GM19351 (cell line): ENCODE data around the gene APOL5.
"Not testable (repeated sequence)": the region's sequence is repeated elsewhere in the genome, so short reads cannot be mapped to it uniquely, and the experiment has no call there.

ENCODE experiments used
- ATAC-seq: cut with Tn5 transposase; IDR thresholded peaks from one replicate; pipeline ENCODE4 v1.9.1; 2021; ENCODE audit warnings: mild to moderate bottlenecking, moderate library complexity; ENCODE audit not compliant: unreplicated experiment

The APOL5 gene

DNA sequence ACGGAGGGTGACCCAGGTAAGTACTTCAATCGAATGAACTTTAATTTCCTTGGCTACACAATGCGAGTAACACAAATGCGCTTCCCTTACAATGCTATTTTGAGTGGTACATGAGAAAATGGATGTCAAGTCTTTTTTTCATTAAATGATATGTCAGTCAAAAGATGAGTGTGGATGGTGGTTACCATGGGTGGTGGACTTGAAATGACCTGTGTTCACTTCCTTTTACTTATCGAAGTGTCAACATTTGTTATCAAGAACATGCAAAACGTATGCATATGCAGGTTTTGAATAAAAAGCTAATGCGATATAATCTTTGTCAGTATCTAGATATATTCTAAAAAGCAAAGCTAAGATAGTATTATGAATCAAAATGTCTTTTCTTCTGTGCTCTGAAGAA, 8.8 kb upstream of the APOL5 start:
- no peak for ATAC-seq

DNA sequence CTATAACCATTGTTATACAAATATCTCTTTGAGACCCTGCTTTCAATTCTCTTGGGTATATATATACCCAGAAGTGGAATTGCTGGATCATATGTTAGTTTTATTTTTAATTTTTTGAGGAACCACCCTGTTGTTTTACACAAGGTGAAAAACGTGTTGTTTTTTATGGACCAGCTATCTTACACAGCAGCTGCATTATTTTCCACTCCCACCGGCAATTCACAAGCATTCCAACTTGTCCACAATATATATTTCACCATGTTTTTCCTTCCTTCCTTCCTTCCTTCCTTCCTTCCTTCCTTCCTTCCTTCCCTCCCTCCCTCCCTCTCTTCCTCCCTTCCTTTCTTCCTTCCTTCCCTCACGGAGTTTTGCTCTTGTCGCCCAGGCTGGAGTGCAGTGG, 6.3 kb upstream of the APOL5 start:
- ATAC-seq: no peak

DNA sequence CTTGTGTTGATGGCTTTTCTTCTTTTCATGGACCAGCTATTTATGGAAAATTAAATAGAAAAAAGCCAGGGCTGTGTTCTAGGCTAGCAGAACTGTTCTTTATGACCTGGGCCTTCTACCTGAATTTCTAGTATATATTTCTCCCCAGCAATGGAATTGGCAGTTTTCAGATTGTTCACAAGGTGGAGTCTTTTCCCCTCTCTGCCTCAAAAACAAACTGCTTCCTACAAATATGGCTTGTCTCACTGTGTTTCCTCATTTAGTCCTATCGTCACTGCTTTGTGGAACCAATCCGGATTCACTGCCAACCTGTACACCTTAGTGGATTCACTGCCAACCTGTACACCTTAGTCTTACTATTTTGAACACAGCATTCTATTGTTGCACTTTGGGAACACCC, 5.0 kb upstream of the APOL5 start:
- no peak for ATAC-seq

DNA sequence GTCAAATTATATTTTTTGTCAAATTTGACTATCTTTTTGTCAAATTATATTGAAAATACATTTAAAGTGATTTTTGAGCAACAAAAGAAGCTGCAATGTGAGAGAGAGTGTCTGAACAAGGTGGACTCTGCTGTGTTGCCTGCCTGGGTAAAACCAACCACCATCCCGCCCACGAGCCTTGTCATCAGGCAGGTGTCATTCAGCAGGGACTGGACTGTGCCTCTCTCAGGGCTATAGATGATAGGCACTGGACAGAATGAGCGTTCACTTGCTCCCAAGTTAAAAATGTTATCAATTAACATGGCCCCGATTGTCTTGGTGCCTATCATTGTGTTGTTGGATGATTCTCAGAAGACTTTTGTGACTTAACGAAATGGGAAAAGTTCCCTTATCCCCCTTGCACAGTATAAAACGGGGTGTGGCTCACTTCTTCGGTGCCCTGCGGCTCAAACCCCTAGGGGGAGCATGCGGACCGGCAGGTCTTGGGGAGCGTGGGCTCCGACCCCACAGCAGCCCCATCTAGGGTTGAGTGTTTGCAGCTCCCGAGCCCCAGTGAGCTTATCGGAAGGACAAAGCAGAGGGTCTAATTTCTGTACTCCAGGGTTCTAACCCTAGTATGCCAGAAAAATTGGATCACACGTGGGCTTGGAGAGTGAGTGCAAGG, 1.7 kb downstream of the APOL5 start:
- no peak for ATAC-seq

DNA sequence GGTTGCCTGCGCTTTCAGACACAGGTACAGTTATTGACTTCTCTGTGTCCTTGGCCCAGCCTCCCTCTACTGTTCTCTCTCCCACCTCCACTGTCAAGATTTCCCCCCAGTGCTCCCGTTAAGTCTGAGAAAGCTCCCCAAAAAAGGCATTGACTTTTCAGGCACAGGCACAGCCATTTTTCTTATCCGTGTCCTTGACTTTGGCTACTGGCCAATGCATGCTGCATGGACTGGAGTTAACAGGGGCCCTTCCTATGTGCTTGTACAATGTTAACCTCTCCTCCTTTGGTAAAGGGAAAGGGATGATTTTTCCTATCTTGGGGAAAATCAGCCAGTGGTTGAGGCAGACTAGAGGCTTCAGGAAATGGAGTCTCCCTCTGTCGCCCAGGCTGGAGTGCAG, 4.3 kb downstream of the APOL5 start:
- ATAC-seq: no peak

DNA sequence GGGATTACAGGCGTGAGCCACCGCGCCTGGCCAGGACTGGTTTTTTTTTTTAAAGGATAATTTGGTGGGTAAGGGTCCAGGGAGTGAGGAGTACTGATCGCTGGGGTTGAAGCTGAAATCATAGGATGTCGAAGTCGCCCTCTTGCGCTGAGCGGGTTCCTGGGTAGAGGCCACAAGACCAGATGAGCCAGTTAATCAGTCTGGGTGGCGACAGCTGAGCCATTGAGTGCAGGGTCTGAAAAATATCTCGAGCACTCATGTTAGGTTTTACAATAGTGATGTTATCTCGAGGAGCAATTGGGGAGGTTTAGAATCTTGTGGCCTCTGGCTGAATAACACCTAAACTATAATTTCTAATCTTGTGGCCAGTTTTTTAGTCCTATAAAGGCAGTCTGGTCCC, 7.8 kb downstream of the APOL5 start:
- no peak for ATAC-seq

DNA sequence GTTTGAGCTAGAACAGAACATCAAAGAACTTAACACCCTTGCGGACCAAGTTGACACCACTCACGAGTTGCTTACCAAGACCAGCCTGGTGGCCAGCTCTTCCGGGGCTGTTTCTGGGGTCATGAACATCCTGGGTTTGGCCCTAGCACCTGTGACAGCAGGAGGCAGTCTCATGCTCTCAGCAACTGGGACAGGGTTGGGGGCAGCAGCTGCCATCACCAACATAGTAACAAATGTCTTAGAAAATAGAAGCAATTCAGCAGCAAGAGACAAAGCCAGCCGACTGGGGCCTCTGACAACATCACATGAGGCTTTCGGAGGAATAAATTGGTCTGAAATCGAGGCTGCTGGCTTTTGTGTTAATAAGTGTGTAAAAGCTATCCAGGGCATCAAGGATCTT, 8.7 kb downstream of the APOL5 start:
- no peak for ATAC-seq

DNA sequence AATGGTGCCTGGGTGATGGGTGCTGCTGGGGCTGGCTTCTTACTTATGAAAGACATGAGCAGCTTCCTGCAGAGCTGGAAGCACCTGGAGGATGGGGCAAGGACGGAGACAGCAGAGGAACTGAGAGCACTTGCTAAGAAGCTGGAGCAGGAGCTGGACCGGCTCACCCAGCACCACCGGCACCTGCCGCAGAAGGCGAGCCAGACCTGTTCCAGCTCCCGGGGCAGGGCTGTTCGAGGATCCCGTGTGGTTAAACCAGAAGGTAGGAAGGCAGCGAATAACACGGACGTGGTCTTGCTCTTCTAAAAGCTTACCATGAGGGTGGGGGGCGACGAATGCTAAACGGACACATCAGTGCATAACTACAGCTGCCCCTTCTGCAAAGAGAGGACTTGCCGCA, 9.3 kb downstream of the APOL5 start:
- ATAC-seq: no peak

DNA sequence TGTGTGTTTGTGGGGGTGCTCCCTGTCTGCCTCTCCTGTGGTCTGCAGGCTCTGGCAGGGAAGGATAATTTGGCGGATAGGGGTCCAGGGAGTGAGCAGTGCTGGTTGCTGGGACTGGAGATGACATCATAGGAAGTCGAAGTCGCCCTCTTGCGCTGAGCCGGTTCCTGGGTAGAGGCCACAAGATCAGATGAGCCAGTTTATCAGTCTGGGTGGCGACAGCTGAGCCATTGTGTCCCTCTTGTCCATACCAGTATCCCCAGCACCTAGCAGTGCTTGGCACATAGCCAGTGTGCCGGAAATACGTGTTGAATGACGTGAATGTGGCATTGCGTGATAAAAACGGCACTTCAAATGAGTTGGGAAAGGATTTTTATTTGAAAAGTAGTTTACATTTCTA, 9.8 kb downstream of the APOL5 start:
- ATAC-seq: no peak

DNA sequence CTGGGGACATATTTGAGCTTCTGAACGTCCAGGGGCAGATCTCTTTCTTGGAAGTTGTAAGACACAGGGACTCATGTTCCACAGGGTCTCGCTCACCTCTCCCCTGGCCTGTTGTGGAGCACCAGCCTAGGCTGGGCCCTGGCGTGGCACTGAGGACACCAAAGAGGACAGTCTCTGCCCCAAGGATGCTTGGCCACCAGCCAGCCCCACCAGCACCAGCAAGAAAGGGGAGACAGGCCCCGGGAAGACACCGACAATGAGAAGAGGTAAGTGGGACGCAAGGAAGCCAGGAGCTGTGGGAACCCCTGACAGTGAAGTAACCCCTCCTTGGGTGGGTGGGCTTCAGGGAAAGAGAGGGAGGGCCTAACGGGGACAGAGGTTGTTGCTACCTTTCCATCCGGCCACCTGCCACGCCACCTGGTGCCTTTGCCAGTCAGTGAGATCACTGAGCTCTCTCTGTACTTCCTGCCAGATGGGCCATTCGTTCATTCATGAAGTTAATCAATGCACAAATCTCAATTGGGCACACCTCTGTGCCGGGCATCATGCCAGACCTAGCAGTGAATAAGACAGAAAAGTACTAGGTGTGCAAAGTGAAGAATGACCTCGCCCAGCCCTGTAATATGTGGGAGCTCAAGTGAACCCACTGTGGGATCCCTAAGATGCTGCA, 11.1 kb downstream of the APOL5 start:
- no peak for ATAC-seq

DNA sequence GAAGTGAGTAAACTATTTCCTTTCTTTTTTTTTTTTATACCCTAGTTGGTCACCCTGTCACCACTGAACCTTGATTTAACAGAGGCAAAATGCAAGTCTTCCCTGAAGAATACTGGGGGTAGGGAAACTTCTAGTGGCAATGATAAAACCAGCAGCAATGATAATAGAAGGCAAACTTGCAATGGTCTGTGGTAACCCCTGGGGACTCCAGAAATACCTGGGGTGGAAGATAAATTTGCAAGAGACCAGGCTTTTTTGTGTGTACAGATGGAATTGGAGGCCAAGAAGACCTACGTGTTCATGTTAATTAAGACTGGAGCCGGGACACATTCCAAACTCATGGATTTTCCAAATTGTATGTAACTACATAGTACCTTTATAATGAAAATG, 11.6 kb downstream of the APOL5 start:
- no peak for ATAC-seq

DNA sequence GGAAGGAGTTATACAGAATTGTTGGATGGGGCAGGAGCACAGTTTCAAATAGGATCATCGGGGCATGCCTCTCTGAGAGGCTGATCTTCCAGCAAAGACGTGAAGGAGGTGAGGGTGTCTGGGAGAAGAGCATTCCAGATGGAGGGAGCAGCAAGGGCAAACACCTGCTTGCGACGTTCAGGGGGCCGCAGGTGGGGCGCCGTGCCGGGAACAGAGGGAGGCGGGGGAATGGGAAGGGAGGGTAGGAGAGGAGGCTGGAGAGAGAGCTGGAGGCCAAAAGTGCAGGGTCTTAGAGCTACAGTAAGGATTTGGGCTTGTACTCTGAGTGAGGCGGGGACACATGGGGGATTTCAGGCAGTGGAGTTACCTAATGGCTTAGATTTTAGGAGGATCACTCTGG, 13.6 kb downstream of the APOL5 start:
- no peak for ATAC-seq

DNA sequence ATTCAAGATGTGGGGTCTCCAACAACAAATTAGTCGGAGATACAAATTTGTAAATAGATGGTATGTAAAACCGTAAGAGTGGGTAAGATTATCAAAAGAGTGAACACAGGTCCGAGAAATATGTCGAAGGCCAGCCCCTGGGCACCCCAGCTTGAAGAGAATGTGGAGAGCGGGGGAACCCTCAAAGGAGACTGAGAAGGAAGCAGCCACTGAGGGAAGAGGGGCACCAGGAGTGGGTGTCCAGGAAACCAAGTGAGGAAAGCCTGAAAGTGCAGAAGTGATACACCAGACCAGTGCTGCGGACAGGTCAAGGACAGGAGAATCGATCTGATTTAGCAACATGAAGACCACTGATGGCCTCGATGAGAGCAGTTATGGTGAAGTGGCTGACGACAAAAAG, 14.4 kb downstream of the APOL5 start:
- no peak for ATAC-seq

DNA sequence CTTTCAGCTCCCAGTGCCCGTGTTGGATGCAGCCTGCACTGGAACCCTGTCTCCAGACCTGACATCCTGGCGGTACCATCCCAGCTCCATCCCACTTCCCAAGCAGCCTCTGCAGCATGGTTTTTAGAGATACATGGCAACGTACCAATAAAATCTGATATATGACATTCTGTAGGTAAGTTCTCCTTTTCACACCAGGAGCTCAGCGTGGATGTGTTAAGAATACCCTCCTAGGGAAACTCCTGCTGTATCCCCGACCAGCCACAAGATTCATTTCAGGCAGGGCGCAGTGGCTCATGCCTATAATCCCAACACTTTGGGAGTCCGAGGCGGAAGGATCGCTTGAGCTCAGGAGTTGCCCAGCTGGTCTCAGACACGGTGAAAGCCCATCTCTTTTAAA, 15.4 kb downstream of the APOL5 start:
- ATAC-seq: no peak

DNA sequence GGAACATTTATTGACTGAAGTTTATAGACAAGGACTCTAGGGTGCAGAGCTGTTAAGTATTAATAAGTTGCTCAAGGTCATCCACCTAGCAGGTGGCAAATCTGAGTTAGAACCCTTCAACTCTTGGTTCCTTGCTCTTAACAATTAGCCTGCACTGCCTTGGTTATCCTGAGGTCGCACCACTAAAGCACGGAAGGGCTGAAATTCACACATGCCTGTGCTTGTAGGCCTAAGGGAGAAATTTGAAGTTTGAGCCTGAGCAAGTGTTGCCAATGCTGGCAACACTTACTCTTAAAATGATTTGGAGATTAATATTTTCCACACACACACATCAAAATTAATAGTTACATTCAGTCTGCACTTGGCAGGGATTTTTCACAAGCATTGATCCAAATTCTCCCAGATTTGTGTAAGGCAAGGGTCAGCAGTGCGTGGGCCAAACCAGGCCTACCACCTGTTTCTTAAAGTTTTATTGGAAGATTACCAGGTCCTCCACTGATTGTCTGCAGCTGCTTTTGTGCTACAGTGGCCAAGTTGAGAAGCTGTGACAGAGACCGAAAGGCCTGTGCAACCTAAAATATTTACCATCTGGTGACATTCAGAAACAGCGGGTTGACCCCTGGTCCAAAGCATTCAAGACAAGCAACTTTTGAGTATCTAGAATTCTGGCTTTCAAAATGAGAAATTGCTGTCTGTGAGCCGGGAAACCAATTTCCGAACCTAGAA, 16.3 kb downstream of the APOL5 start:
- no peak for ATAC-seq

DNA sequence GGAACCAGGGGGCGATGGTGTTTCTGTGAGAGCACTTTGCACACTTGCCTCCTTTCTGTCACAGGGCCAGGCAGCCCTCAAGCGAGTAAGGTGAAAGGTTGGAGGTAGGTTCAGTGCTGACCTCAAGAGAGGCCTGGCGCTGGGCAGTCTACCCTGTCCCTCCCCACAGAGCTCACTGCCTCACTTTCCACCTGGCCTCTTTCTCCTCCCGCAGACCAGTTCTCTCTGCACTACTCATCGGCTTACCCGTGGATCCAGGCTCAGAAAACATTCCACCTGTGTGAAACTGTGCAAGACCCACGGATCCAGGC, 16.8 kb downstream of the APOL5 start:
- ATAC-seq: no peak

DNA sequence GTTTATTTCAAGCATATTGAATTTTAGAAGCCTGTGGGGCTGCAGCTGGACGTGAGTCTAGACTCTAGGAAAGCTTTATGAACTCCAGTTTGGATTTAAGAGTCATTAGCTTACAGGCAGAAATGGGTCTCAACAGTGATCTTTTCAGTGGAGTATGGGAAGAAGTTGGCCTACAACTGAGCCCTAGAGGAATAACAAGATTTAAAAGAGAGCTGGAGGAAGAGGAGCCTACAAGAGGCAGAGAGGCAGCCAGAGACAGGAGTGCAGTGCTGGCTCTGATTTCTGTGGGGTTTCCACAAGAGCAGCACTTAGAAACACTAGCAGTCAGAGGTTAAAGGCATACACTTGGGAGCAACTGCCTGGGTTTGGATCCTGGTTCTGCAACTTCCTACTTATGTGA, 17.9 kb downstream of the APOL5 start:
- no peak for ATAC-seq

DNA sequence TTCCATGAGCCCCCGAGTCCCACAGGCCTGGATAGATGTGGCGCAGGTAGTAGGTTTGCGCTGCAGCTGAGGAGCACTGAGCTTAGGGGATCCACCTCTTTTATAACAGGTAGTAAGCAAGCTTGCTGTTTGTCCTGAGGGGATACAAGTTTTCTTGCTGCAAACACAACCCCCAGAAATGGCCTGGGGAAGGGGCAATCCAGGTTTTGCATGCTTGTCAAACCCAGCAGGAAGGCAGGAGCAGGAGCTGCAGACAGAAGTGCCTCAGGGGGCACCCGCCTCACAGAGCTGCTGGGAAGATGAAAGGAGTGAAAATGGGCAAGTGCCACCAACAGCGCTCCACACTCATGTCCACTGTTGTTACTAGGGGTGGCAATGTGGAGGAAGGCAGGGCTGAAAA, 18.5 kb downstream of the APOL5 start:
- no peak for ATAC-seq

DNA sequence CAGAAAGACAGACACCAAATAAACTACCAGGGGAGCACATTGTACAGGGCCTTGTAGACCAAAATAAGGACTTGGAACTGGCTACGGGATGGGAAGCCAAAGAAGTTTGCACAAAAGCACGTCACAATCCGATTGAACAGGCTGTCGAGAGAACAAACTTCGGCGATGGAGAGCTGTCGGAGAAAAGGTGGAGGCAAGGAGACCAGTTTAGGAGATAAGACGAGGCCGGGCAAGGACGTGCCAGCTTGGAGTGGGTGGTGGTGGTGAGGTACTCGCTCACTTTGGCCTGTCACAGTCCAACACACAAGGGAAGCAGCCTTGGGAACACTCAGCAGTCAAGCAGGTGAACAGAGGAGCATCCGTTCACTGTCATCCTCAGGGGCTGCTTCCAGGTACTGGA, 19.0 kb downstream of the APOL5 start:
- no peak for ATAC-seq

DNA sequence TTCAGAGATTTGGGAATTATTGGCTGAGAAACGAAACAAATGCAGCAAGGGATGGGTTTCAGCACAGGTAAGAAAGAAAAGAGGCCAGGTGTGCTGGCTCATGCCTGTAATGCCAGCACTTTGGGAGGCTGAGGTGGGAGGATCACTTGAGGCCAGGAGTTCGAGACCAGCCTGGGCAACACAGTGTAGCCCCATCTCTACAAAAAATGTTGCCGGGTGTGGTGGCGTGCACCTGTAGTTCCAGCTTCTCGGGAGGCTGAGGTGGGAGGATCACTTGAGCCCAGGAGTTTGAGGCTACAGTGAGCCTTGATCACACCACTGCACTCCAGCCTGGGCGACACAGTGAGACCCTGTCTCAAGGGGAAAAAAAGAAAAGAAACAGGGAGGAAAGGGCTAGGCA, 20.2 kb downstream of the APOL5 start:
- ATAC-seq: not testable (repeated sequence)

DNA sequence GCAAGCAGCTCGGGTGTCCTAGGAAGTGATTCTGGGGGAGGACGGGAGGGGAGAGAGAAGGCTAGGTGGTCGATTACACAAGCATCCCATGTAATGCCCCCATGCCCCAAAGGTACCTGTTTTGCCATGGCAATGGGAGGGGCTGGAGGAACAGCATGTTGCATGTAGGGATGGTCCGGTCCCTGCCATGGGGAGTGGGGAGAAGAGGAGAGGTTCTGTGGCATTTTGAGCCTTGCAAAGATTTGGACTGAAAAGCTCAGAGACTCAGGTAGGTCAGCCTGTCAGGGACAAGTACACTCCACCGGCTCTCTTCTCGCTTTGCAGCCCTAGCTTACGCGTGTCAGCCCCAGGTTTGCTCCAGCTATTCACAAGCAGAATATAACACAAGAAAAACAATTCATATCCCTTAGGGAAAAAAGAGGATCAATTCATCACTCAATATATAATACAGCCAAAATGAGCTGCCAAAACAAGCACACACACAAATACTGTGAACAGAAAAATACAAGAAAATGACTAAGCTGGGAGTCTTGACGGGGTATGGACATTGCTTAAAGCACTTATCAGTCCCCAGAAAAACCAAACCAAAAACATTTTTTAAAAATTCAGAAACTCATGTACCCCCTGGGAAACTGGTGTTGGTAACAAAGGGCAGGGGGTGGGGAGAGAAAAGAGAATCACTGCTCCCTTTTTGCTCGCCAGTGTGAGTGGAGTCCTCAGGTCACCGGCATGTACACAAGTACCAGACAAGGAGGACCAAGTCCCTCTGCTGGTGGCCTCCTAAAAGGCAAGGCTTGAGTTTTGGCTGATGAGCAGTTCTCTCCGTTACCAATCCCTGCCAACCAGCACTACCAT, 21.6 kb downstream of the APOL5 start:
- no peak for ATAC-seq

DNA sequence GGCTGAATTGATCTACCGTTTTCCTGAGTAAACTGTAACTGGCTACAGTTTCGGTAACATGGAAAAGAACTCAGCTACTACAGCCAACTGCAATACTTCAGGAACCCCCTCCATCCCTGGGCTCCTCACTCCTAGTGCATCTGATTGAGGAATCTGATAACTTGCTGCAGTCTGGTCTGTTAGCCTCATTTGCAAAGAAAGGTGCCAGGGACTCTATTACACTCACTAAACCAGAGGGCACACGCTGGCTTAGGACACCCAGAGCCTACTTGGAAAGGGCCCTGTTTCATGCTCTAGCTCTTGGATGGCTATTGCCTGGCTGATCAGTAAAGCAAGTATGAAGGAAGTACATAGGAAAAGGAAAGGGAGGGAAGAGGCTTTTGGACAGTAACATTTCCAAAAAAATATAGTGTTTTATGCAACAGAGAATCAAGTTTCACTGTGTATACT, 22.3 kb downstream of the APOL5 start:
- ATAC-seq: no peak
